H7 (cell line): ENCODE measurements around the gene IL6R. TPM values are rescaled to one million over a fixed set of nuclear protein-coding genes. Genes with fewer than 3 reads are reported as not detected.

Experiments used
- DNase-seq: peaks from one replicate; pipeline ENCODE4 v3.0.0; 2012
- H3K27me3 ChIP-seq: 2 replicates; pipeline ENCODE4 v1.6.0; 2011; ENCODE audit warnings: mild to moderate bottlenecking, low read length; ENCODE audit not compliant: control insufficient read depth, insufficient read depth
- H3K36me3 ChIP-seq: replicated peaks from 2 replicates; pipeline ENCODE4 v1.5.1; 2011; ENCODE audit warnings: low read length; ENCODE audit not compliant: control insufficient read depth, insufficient read depth
- H3K4me3 ChIP-seq: 2 replicates; pipeline ENCODE4 v1.5.1; 2011; ENCODE audit warnings: low read depth, mild to moderate bottlenecking, control low read depth, low read length, moderate library complexity; ENCODE audit not compliant: insufficient read depth
- total RNA-seq: library from RNA; depleted of rRNA; stranded (reverse); fragments of >200 nt; shearing (Covaris generic); gene quantifications from 2 replicates; pipeline ENCODE4 v1.2.3, GENCODE V29; 2014

The IL6R gene
- total RNA-seq, 1 experiment from 2014 or later, result 8.6 TPM

DNA sequence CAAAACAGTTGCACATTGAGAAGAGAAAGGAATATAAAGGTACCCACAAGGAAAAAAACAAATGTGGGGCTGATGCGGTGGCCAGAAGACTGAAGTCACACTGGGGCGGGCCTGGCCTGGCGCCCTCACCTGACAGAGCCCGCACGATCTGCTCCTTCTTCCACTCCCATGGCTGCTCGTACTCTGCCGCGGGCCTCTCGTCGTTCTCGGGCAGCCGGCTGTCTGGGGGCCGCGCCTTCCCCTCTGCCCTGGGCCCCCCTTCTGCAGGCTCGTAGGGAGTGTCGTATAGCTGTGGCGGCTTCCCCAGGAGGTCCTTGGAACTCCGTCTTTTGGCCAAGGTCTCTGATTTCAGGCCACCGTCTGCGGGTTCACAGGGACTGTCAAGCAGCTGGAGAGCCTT is 83.8 kb downstream of the IL6R start:
- no peaks in the 10 kb centered on the region; the same call in 1 of the 2 replicates for H3K27me3 ChIP-seq
- no peak for DNase-seq
- H3K36me3 ChIP-seq, result no peaks in the 10 kb centered on the region
- no peak overlapping the region for H3K4me3 ChIP-seq

DNA sequence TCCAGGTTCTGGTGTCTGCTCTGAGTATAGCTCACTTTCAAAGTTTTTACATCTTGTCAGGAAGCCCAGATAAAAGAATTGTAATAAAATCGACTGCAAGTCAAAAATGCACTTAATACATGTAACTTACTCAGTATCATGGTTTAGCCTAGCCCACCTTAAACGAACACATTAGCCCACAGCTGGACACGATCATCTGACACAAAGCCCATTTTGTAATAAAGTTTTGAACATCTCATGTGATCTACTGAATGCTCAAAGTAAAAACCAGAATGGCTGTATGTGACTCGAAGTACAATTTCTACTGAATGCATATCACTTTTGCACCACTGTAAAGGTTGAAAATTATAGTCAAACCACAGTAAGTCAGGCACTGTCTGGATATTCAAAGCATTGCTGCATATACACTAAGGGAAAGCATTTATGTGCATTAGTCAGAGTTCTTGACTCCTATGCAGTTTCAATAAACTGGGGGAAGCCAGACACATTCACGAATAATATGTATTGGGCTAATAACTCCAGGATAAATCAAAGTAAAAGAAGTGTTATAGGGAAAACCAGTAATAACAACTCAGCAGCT is 84.6 kb downstream of the IL6R start:
- no peaks in the 10 kb centered on the region; the same call in 1 of the 2 replicates for H3K27me3 ChIP-seq
- DNase-seq, result no peak

DNA sequence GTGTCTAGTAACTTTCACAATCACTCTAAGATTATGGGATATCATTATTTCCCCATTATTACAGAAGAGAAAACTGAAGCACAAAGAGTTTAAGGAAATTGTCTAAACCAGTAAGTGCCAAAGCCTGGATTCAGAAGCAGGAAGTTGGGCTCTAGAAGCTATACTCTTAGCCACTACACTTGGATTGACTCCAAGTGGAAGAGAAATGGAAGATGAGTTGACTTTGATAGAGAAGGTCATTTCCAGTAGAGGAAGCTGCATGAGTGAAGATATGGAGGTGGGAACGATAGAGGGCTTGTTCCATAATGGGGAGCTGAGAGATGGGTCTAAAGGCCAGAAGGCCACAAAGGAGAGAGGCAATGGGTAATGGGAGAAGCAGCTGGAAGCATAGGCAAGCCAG is 85.2 kb downstream of the IL6R start:
- no peak overlapping the region for H3K4me3 ChIP-seq
- no peak for DNase-seq
- H3K36me3 ChIP-seq, result no peaks in the 10 kb centered on the region
- no peaks in the 10 kb centered on the region; the same call in 1 of the 2 replicates for H3K27me3 ChIP-seq

More for the DNA sequence above, 84.6 kb downstream of the IL6R start:
- Histone ChIP-seq H3K4me3 (no peak overlapping the region), H3K36me3 (no peaks in the 10 kb centered on the region)

DNA sequence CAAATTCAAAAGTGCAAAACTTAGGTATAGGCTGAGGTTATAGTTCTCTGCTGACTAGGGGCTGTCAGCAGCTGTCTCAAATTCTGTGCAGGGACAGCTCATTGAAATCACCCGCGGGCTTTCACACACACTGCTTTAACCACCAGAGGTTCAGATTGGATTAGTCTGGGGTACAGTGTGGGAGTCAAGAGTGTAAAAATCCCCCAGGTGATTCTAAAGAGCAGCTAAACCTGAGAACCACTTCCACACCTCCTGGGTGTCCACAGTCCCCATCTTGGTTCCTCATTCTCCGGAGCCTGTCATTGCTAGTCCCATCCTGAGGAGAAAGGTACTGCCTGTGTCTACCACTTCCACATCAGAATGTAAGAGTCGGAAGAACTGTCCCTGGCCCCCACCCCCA is 87.0 kb downstream of the IL6R start:
- no peak for DNase-seq
- Histone ChIP-seq H3K27me3 (no peaks in the 10 kb centered on the region; the same call in 1 of the 2 replicates), H3K36me3 (no peaks in the 10 kb centered on the region), H3K4me3 (no peak overlapping the region)

DNA sequence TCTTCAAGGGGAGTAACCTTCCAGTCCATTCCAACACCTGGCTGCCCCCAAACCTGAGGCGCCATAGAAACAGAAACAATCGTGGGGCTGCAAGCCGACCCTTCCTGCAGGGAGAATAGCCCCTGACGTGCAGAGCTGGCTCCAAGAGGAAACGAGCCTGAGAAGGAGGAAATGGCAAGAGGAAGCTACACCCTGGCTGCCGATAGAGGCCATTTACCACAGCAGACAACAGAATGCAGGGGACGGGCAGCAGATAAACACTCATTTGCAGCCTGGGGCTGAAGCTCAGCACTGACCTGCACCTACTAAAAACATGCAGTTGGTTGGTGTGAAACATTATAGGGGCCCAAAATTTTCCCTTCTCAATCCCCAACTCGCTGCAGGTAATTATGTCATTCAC is 88.1 kb downstream of the IL6R start:
- no peaks in the 10 kb centered on the region for H3K36me3 ChIP-seq
- H3K27me3 ChIP-seq, result no peaks in the 10 kb centered on the region; the same call in 1 of the 2 replicates
- no peak overlapping the region for H3K4me3 ChIP-seq
- DNase-seq, result peak; percentile 37

DNA sequence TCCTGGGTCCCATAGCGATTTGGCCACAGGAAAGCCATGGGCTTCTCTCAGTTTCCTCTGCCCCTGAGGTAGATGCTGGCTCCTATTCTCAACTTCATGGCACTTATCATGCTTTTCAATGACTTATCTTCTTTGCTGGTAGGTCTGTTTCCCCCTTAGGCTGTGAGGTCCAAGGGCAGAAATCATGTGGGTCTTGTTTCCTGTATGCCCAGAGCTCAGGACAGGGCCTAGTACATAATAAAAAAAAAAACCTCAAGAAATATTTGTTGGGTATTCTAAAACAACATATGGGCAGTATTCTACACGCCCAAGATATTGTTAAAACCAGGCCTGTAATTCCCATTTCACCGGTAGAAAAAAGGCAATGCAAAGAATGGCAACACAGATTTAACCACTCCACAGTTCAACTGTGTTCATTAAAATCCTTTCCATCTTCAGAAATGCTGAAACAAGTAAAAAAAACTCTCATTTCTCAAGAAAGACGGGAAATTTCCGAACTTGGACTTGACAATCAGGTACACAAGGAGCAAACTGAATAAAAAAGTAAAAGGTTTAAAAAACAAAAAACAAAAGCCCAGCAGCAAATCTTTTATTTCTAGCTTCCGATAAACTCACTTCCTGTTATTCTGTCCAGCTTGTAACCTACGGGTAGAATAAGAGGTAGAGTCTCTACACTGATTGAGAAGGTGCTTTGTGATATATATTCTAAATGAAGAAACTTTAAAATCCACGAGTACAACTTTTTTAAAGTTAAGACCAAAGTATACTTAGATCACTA is 90.5 kb downstream of the IL6R start:
- DNase-seq, result no peak
- no peaks in the 10 kb centered on the region for H3K36me3 ChIP-seq
- H3K27me3 ChIP-seq, result peaks cover 18% of the 10 kb centered on the region
- no peak overlapping the region for H3K4me3 ChIP-seq

DNA sequence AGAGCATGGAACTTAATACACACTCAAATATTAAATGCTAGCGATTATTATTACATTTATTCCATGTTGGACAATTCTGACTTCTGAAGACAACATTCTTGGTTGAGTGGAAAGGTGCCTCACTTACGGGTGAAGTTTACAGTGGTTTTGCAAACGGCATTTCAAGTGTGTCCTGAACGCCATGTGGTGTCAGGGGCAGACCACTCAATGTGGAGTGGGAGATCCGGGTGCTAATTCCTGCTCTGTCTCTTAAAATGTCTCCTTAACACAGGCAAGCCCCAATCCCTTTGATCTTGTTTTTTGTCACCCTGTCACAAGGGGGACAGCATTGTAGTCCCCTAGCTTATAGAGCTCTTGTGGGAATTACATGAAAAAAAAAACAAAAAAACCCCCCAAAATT is 91.2 kb downstream of the IL6R start:
- peaks cover 25% of the 10 kb centered on the region for H3K27me3 ChIP-seq
- DNase-seq, result no peak
- no peaks in the 10 kb centered on the region for H3K36me3 ChIP-seq
- no peak overlapping the region for H3K4me3 ChIP-seq

DNA sequence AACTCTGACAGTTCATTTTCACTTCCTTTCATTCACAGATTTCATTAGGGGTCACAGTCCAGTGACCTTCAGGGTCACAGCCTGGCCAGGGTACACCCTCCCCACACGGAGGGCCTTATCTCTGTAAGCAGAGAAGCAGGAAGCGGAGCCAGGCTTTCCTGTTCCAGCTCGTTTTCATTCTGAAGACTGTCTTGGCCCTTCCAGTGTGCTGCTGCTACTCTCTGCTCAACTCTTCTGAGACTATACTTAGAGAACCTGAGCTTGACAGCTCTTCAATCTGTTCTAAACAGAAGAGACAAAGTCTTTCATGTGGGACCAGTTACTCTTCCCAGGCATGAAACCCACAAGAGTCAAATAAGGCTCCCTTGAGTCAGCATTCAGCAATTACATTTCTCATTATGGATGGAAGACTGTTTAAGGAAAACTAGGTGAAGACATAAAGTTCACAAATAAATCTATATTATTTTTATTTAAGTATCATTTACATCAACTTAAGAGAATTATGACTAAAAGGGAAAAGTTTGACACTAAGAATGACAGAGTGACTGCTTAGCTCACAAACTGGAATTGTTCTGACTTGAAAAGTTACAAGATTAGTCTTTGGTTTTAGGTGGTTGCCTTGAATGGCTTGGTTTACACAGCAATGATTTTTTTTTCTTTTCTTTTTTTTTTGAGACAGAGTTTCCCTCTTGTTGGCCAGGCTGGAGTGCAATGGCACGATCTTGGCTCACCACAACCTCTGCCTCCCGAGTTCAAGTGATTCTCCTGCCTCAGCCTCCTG is 92.1 kb downstream of the IL6R start:
- peaks cover 33% of the 10 kb centered on the region for H3K27me3 ChIP-seq
- H3K36me3 ChIP-seq, result no peaks in the 10 kb centered on the region
- no peak for DNase-seq
- H3K4me3 ChIP-seq, result no peak overlapping the region

DNA sequence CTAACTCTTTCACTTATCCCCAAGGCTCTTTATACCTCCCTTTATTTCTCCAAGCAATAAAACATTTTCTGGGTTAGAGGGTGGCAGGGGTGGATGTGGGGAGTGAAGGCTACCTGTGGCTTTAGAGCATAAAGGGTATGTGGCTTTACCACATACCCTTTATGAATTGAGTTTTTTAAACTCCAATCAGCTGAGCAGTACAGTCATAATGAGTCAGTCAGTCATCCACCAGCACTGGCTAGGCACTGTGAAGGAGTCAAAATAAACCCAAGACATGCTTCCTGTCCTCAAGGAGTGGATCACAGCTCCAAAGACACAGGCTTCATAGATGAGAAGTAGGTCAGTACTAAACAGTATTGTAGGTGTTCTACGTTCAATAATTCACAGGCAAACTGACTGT is 94.3 kb downstream of the IL6R start:
- Histone ChIP-seq H3K27me3 (peaks cover 54% of the 10 kb centered on the region), H3K4me3 (no peak overlapping the region), H3K36me3 (no peaks in the 10 kb centered on the region)
- no peak for DNase-seq

DNA sequence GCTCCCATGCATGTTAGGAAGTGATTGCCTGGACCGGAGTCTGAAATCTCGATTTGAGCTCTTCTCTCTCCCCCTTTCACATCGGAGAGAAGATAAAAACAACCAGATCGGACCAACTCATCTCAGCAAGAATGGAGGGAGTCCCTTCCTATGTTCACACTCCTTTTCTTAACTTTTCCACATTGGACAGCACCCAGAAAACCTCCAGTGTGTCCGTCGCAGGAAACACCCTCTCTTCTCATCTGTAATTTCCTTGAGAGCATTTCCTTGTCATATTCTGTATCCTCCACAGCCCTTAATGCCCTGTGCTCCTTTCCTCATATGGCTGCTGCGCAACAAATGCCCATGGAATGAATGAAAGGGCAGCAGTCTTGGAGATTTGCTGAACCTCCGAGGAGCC is 95.4 kb downstream of the IL6R start:
- no peak overlapping the region for H3K4me3 ChIP-seq
- DNase-seq, result no peak
- H3K27me3 ChIP-seq, result peaks cover 62% of the 10 kb centered on the region
- no peaks in the 10 kb centered on the region for H3K36me3 ChIP-seq

DNA sequence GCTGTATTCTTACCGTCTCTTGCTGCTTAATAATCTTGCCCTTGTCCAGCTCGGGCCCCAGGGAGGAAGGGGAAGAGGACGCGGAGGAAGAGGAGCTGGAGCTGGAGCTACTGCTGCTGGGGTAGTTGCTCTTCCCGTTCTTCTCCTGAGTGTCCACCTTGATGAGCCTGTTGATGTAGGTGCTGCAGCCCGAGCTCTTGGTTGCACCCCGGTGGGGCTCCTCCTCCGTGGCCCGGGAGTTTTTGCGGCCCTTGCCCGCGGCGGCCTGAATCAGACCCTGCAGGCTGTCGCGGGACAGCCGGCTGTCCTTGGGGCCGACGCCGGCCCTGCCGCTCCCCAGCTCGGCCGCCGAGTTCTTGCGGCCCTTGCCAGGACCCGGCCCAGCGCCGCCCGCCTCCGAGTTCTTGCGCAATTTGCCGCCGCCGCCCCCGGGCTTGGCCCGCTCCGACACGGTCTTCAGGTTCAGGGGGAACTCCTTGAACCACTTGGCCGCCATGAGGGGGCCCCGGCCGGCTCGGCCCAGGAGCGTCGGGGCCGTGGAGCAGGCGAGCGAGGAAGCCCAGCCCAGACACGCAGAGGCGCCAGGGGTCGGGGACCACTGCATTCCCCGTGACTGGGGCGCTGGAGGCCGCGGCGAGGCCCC is 96.4 kb downstream of the IL6R start:
- peaks cover 62% of the 10 kb centered on the region for H3K27me3 ChIP-seq
- H3K4me3 ChIP-seq, result peak overlapping the region; percentile 37

DNA sequence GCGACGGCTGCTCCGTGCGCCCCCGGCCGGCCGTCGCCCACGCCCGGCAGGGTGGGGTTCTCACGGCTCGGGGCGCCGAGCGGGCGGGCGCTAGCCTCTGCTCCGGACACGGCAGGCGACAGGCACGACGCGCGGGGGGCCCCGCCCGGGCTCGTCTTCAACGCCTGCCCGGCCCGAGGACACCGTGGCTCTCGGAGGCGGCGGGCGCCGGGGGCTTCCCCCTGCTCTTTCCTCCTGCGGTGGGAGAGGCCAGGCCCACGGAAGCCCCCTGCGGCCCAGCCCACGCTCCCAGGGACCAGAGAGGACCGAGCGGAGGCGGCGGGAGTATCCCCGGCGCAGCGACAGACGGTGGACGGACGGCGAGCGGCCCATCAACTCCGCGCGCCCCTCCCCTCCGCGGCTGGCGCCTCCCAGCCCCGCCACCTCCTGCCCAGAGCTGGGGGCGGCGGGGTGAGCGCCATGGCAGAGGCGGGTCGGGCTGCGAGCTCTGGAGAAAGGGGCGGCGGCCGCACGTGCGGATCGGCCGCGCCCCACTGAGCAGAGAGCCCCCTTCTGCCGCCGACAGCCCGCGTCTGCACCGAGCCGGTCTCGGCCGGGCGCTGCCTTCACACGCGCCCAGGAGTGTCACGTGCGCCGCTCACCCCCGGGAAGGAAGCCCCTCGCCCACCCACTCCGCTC is 97.1 kb downstream of the IL6R start, which contains the start of the genes SHE and TDRD10:
TSS of gene SHE (minus strand) at position 347 of the 678 bp plus-strand sequence. CDS start 386 bp downstream, outside the sequence.
TSS of gene TDRD10 (plus strand) at position 154 of the 678 bp plus-strand sequence. CDS start 4,685 bp downstream, outside the sequence.
- peak; percentile 89 for DNase-seq
- Histone ChIP-seq H3K27me3 (peaks cover 62% of the 10 kb centered on the region), H3K4me3 (peak within 1 kb of the TSS; percentile 37), H3K36me3 (no peaks in the 10 kb centered on the region)

More for the DNA sequence above, 96.4 kb downstream of the IL6R start:
- DNase-seq, result peak; percentile 82
- no peaks in the 10 kb centered on the region for H3K36me3 ChIP-seq

DNA sequence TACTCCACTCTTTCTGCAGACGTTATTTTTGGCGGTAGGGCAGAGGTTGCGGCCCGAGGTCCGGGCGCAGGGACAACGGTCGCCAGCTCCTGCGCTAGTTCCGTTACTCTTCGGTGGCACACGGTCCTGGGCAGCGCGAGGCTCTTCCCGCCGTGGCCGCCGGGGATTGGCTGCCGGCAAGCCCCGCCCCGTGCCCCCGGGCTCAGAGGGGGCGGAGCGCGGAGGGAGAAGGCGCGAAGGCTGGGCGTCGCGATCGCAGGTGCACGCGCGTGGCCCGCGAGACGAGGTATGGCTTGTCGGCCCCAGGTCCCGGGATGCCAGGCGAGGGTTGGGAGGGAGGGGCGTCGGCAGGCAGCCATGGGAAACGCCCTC is 97.6 kb downstream of the IL6R start:
- peak overlapping the region; percentile 37 for H3K4me3 ChIP-seq
- peak; percentile 90 for DNase-seq
- H3K27me3 ChIP-seq, result peaks cover 62% of the 10 kb centered on the region

DNA sequence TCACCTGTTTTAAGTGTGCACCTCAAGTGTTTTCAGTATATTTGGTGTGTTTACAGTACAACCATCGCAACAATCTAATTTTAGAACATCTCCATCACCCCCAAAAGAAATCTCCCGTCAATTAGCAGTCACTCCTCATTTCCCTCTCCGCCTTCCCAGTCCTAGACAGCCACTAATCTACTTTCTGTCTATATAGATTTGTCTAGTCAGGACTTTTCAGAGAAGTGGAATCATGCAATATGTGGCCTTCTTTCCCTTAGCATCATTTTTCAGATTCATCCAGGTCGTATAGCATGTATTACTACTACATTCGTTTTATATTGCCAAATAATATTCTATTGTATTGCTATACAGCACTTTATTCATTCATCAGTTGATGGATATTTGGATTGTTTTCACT is 98.8 kb downstream of the IL6R start:
- peaks cover 60% of the 10 kb centered on the region for H3K27me3 ChIP-seq
- no peak for DNase-seq
- H3K4me3 ChIP-seq, result no peak overlapping the region
- no peaks in the 10 kb centered on the region for H3K36me3 ChIP-seq

More for the DNA sequence above, 97.6 kb downstream of the IL6R start:
- no peaks in the 10 kb centered on the region for H3K36me3 ChIP-seq
